Muscle layer of colon (tissue), 2 donors: ENCODE data around the gene GTF2F2.

Experiments used
- H3K27ac ChIP-seq: one replicate; pipeline ENCODE4 v1.7.0; 2013; ENCODE audit warnings: low read depth, mild to moderate bottlenecking, low read length, moderate library complexity
- H3K27me3 ChIP-seq, 2 donors: one replicate each; pipeline ENCODE4 v1.7.0; 2013; ENCODE audit warnings: low read length in 2 of 2, mild to moderate bottlenecking in 2 of 2; ENCODE audit not compliant: insufficient read depth in 2 of 2, control insufficient read depth in 1 of 2
- H3K36me3 ChIP-seq: one replicate; pipeline ENCODE4 v1.7.0; 2013; ENCODE audit warnings: mild to moderate bottlenecking, low read length; ENCODE audit not compliant: insufficient read depth
- H3K4me1 ChIP-seq: one replicate; pipeline ENCODE4 v1.7.0; 2013; ENCODE audit warnings: mild to moderate bottlenecking, low read length; ENCODE audit not compliant: insufficient read depth
- H3K4me3 ChIP-seq, 2 donors: one replicate each; pipeline ENCODE4 v1.7.0; 2013; ENCODE audit warnings: low read length in 2 of 2, low read depth in 1 of 2, mild to moderate bottlenecking in 1 of 2, moderate library complexity in 1 of 2
- H3K9ac ChIP-seq: one replicate; pipeline ENCODE4 v1.7.0; 2013; ENCODE audit warnings: low read length
- H3K9me3 ChIP-seq: one replicate; pipeline ENCODE4 v1.7.0; 2013; ENCODE audit warnings: mild to moderate bottlenecking, low read length
- donor health status: abdominal sarcoma.
- donor health status: Adenocarcinoma of cecum.

Gene GTF2F2

GRCh38 chr13:45222919-45223318 is 102.6 kb downstream of the GTF2F2 start:
- H3K36me3 ChIP-seq: no peaks in the 10 kb centered on the region

GRCh38 chr13:45224176-45224575 is 103.9 kb downstream of the GTF2F2 start:
- Histone ChIP-seq H3K36me3 (no peaks in the 10 kb centered on the region), H3K4me3 (no peak overlapping the region), H3K27ac (no peak overlapping the region), H3K9ac (no peak overlapping the region), H3K27me3 (no peaks in the 10 kb centered on the region), H3K4me1 (peaks cover 4% of the 10 kb centered on the region), H3K9me3 (no peaks in the 10 kb centered on the region)

More at GRCh38 chr13:45222919-45223318, 102.6 kb downstream of the GTF2F2 start:
- Histone ChIP-seq H3K9me3 (no peaks in the 10 kb centered on the region), H3K27ac (no peak overlapping the region), H3K9ac (no peak overlapping the region), H3K4me3 (no peak overlapping the region), H3K27me3 (no peaks in the 10 kb centered on the region), H3K4me1 (peaks cover 4% of the 10 kb centered on the region)

- no peaks in the 10 kb centered on the region for H3K36me3 ChIP-seq
- no peaks in the 10 kb centered on the region for H3K9me3 ChIP-seq
- no peak overlapping the region for H3K9ac ChIP-seq
Observed at GRCh38 chr13:45225370-45225769, 105.1 kb downstream of the GTF2F2 start.

GRCh38 chr13:45226024-45226423 is 105.7 kb downstream of the GTF2F2 start:
- no peaks in the 10 kb centered on the region for H3K9me3 ChIP-seq
- H3K9ac ChIP-seq: no peak overlapping the region
- H3K4me1 ChIP-seq: no peaks in the 10 kb centered on the region
- H3K4me3 ChIP-seq: no peak overlapping the region
- H3K27ac ChIP-seq: no peak overlapping the region
- H3K36me3 ChIP-seq: no peaks in the 10 kb centered on the region
- no peaks in the 10 kb centered on the region for H3K27me3 ChIP-seq

More at GRCh38 chr13:45225370-45225769, 105.1 kb downstream of the GTF2F2 start:
- no peaks in the 10 kb centered on the region for H3K4me1 ChIP-seq
- H3K27ac ChIP-seq: no peak overlapping the region
- no peak overlapping the region for H3K4me3 ChIP-seq
- no peaks in the 10 kb centered on the region for H3K27me3 ChIP-seq

GRCh38 chr13:45228002-45228401 is 107.7 kb downstream of the GTF2F2 start:
- Histone ChIP-seq H3K4me1 (peaks cover 10% of the 10 kb centered on the region), H3K27ac (no peak overlapping the region), H3K4me3 (no peak overlapping the region), H3K27me3 (no peaks in the 10 kb centered on the region), H3K36me3 (no peaks in the 10 kb centered on the region), H3K9ac (no peak overlapping the region), H3K9me3 (no peaks in the 10 kb centered on the region)

- H3K27me3 ChIP-seq: no peaks in the 10 kb centered on the region
- no peak overlapping the region for H3K9ac ChIP-seq
- peaks cover 10% of the 10 kb centered on the region for H3K4me1 ChIP-seq
- no peaks in the 10 kb centered on the region for H3K9me3 ChIP-seq
- H3K36me3 ChIP-seq: no peaks in the 10 kb centered on the region
- H3K4me3 ChIP-seq: no peak overlapping the region
- H3K27ac ChIP-seq: no peak overlapping the region
Observed at GRCh38 chr13:45229172-45229571, 108.9 kb downstream of the GTF2F2 start.

GRCh38 chr13:45231305-45231704 is 111.0 kb downstream of the GTF2F2 start:
- Histone ChIP-seq H3K4me3 (no peak overlapping the region), H3K36me3 (no peaks in the 10 kb centered on the region), H3K27me3 (no peaks in the 10 kb centered on the region), H3K27ac (no peak overlapping the region), H3K4me1 (peaks cover 10% of the 10 kb centered on the region), H3K9ac (no peak overlapping the region), H3K9me3 (no peaks in the 10 kb centered on the region)

GRCh38 chr13:45231722-45232121 is 111.4 kb downstream of the GTF2F2 start:
- Histone ChIP-seq H3K27ac (no peak overlapping the region), H3K27me3 (no peaks in the 10 kb centered on the region), H3K36me3 (no peaks in the 10 kb centered on the region), H3K4me1 (peaks cover 10% of the 10 kb centered on the region), H3K9ac (no peak overlapping the region), H3K9me3 (no peaks in the 10 kb centered on the region), H3K4me3 (no peak overlapping the region)

GRCh38 chr13:45232591-45232990 is 112.3 kb downstream of the GTF2F2 start:
- Histone ChIP-seq H3K27ac (no peak overlapping the region), H3K36me3 (no peaks in the 10 kb centered on the region), H3K4me1 (peaks cover 10% of the 10 kb centered on the region), H3K9me3 (no peaks in the 10 kb centered on the region), H3K9ac (no peak overlapping the region), H3K27me3 (no peaks in the 10 kb centered on the region), H3K4me3 (no peak overlapping the region)

GRCh38 chr13:45238945-45239795 is 118.9 kb downstream of the GTF2F2 start:
- Histone ChIP-seq H3K27me3 (no peaks in the 10 kb centered on the region), H3K4me1 (peaks cover 9% of the 10 kb centered on the region), H3K9me3 (no peaks in the 10 kb centered on the region), H3K9ac (no peak overlapping the region), H3K36me3 (no peaks in the 10 kb centered on the region), H3K27ac (no peak overlapping the region), H3K4me3 (no peak overlapping the region)

GRCh38 chr13:45240143-45240542 is 119.8 kb downstream of the GTF2F2 start:
- H3K9ac ChIP-seq: no peak overlapping the region
- no peaks in the 10 kb centered on the region for H3K36me3 ChIP-seq

GRCh38 chr13:45242070-45242469 is 121.8 kb downstream of the GTF2F2 start:
- Histone ChIP-seq H3K9ac (no peak overlapping the region), H3K9me3 (no peaks in the 10 kb centered on the region), H3K36me3 (no peaks in the 10 kb centered on the region), H3K4me1 (peaks cover 9% of the 10 kb centered on the region), H3K27me3 (no peaks in the 10 kb centered on the region), H3K27ac (no peak overlapping the region), H3K4me3 (no peak overlapping the region)

More at GRCh38 chr13:45240143-45240542, 119.8 kb downstream of the GTF2F2 start:
- Histone ChIP-seq H3K27me3 (no peaks in the 10 kb centered on the region), H3K27ac (no peak overlapping the region), H3K9me3 (no peaks in the 10 kb centered on the region), H3K4me1 (peaks cover 9% of the 10 kb centered on the region), H3K4me3 (no peak overlapping the region)
